Mammary epithelial cell (primary cell): ENCODE results near the gene LPCAT1.

Experiments
- EZH2 ChIP-seq: IDR thresholded peaks from 2 replicates; pipeline ENCODE4 v1.6.1; 2012; ENCODE audit warnings: low read length, inconsistent platforms, borderline replicate concordance
- TF ChIP-seq, protein P1 (sequence below), 2 donors: IDR thresholded peaks in 1 of 2; conservative IDR thresholded peaks in 1 of 2; 2 replicates each; pipeline ENCODE4 v1.5.1; 2011 to 2012; ENCODE audit warnings: inconsistent platforms in 2 of 2, low read length in 2 of 2, mild to moderate bottlenecking in 2 of 2, control low read depth in 1 of 2, low read depth in 1 of 2; ENCODE audit not compliant: insufficient read depth in 1 of 2; ENCODE audit errors: extremely low read depth in 1 of 2

DNA sequence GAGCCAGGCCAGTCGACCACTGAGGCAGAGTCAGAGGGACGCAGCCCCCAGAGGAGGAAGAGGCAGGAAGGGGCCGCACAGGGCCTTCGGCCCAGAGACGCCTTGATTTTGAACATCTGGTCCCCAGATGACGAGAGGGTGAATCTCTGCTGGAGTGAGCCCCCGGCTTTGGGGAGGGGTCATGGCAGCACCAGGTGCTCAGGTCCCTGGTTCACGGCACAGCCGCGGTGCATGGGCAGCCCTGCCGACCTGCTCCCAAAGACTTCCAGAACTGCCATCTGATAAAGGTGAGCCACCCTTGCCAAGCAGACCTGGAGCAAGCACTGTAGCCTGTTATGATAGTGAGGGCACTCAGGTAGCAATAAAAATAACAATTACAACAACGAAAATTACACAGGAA is 29.8 kb downstream of the LPCAT1 start:
- TF ChIP-seq, protein P1, sequence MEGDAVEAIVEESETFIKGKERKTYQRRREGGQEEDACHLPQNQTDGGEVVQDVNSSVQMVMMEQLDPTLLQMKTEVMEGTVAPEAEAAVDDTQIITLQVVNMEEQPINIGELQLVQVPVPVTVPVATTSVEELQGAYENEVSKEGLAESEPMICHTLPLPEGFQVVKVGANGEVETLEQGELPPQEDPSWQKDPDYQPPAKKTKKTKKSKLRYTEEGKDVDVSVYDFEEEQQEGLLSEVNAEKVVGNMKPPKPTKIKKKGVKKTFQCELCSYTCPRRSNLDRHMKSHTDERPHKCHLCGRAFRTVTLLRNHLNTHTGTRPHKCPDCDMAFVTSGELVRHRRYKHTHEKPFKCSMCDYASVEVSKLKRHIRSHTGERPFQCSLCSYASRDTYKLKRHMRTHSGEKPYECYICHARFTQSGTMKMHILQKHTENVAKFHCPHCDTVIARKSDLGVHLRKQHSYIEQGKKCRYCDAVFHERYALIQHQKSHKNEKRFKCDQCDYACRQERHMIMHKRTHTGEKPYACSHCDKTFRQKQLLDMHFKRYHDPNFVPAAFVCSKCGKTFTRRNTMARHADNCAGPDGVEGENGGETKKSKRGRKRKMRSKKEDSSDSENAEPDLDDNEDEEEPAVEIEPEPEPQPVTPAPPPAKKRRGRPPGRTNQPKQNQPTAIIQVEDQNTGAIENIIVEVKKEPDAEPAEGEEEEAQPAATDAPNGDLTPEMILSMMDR (conservative IDR thresholded peaks at IDR 0.05 in 1 of 2, IDR thresholded peaks at IDR 0.05 in 1 of 2; ENCODE audit: extremely low read depth in 1 of 2, insufficient read depth in 1 of 2, low read depth in 1 of 2, low read length in 2 of 2) = no peak
- no peak for TF ChIP-seq EZH2
